Esophagus squamous epithelium (tissue), 4 donors: ENCODE measurements around the gene GJB4.

ENCODE experiments used
- CTCF ChIP-seq, 6 experiments: fragments of 450-650 bp in 4 of 6; fragments of 200-600 bp in 2 of 6; sonication (generic) in 2 of 6; IDR thresholded peaks; one replicate each; pipeline ENCODE4 v1.5.1; 2016 to 2019; ENCODE audit warnings: antibody characterized with exemption in 6 of 6, mild to moderate bottlenecking in 4 of 6, moderate library complexity in 4 of 6
- POLR2A ChIP-seq, 4 donors: fragments of 450-650 bp; IDR thresholded peaks; one replicate each; pipeline ENCODE4 v1.6.1; 2017; ENCODE audit warnings: antibody characterized with exemption in 4 of 4, mild to moderate bottlenecking in 4 of 4, moderate library complexity in 3 of 4

DNA sequence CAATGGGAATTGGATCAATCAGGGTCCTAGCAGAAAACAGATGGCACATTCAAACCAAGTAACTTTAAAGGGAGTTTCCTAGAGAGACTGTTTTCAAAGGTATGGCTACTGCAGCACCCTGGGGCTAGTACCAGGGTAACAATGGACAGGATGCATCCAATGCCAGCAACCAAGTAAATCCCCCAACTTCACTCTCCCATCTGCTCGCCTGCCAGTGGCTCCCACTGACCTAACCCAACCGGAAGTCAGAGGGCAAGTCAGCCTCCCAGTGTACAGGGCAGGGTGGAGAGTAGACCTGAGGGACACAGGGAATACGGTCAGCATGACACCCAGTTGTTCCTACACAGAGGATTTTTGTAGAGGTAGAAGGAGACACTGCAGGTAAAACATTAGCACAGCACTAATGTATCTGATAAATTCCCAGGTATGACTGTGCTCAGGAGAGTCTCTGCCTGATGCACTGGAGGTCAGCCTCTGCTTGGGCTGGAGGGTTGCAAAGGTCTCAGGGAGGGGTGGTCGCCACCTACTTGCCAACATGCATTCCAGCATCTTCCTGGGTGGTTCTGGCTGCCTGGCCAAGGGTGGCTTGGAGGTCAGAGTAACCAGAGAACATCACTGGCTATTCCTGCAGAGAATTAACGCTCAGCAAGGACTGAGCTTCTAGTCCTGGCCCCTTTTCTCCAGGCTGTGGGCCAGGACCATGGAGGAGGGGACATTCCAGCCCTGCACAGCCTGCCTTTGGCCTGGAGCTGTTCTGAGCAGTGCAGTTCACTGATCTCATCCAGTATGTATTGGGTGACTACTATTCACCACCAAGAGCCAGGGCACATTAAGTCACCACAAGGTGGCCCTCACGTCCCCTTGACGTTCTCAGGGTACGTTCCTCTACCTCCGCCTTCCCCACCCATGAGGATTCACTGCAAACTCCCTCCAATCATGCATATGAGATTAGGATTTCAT lies 28.2 kb downstream of the GJB4 start:
- peak in 1 of 6 experiments; percentile 8 for TF ChIP-seq CTCF (IDR thresholded peaks at IDR 0.05)
- no peak for TF ChIP-seq POLR2A (IDR thresholded peaks at IDR 0.05)
